Loucy (cell line): ENCODE data around the gene VSTM2L.

ENCODE experiments used
- H2AFZ ChIP-seq: fragments of 200-600 bp; sonication (generic); 2 replicates; pipeline ENCODE4 v1.6.0; 2016; ENCODE audit warnings: antibody characterized with exemption, mild to moderate bottlenecking, low read length, moderate library complexity
- H3F3A ChIP-seq: fragments of 200-600 bp; 2 replicates; pipeline ENCODE4 v1.6.0; 2016; ENCODE audit warnings: antibody characterized with exemption, low read depth, mild to moderate bottlenecking
- H3K27me3 ChIP-seq: fragments of 200-600 bp; sonication (generic); 2 replicates; pipeline ENCODE4 v1.6.1; 2014; ENCODE audit warnings: low read length, mild to moderate bottlenecking; ENCODE audit not compliant: insufficient read depth, poor library complexity, severe bottlenecking
- H3K36me3 ChIP-seq: fragments of 200-600 bp; sonication (generic); 2 replicates; pipeline ENCODE4 v1.6.1; 2016; ENCODE audit warnings: low read length; ENCODE audit not compliant: insufficient read depth
- H3K4me1 ChIP-seq: fragments of 200-600 bp; sonication (generic); 2 replicates; pipeline ENCODE4 v1.5.1; 2014; ENCODE audit warnings: low read length, mild to moderate bottlenecking; ENCODE audit not compliant: insufficient read depth, poor library complexity, severe bottlenecking
- H3K4me2 ChIP-seq: fragments of 200-600 bp; sonication (generic); 2 replicates; pipeline ENCODE4 v1.6.0; 2014; ENCODE audit warnings: antibody characterized with exemption, low read length, low read depth, mild to moderate bottlenecking; ENCODE audit not compliant: poor library complexity, severe bottlenecking
- H3K4me3 ChIP-seq: fragments of 200-600 bp; sonication (generic); 2 replicates; pipeline ENCODE4 v1.5.1; 2014; ENCODE audit warnings: low read length, mild to moderate bottlenecking, mixed read lengths; ENCODE audit not compliant: poor library complexity, severe bottlenecking
- H3K79me2 ChIP-seq: fragments of 200-600 bp; sonication (generic); 2 replicates; pipeline ENCODE4 v1.6.1; 2014; ENCODE audit warnings: low read length; ENCODE audit not compliant: insufficient read depth
- H3K9ac ChIP-seq: fragments of 200-600 bp; sonication (generic); 2 replicates; pipeline ENCODE4 v1.6.0; 2014; ENCODE audit warnings: mild to moderate bottlenecking, low read depth, low read length, moderate library complexity; ENCODE audit not compliant: poor library complexity, severe bottlenecking
- H3K9me2 ChIP-seq: fragments of 200-600 bp; sonication (generic); replicated peaks from 2 replicates; pipeline ENCODE4 v1.6.1; 2016; ENCODE audit warnings: low read depth, low read length, mixed read lengths
- H3K9me3 ChIP-seq: fragments of 200-600 bp; sonication (generic); 2 replicates; pipeline ENCODE4 v1.6.1; 2014; ENCODE audit warnings: mild to moderate bottlenecking, antibody characterized with exemption, low read length, low read depth; ENCODE audit not compliant: insufficient read depth
- H4K20me1 ChIP-seq: fragments of 200-600 bp; sonication (generic); 2 replicates; pipeline ENCODE4 v1.6.0; 2014; ENCODE audit warnings: antibody characterized with exemption, low read length, mild to moderate bottlenecking; ENCODE audit not compliant: insufficient read depth, poor library complexity, severe bottlenecking
- EZH2phosphoT487 ChIP-seq: fragments of 200-600 bp; IDR thresholded peaks from 2 replicates; pipeline ENCODE4 v1.6.1; 2018; ENCODE audit warnings: antibody characterized with exemption, mild to moderate bottlenecking, moderate library complexity, borderline replicate concordance
- TF ChIP-seq, protein P1 (sequence below): fragments of 200-600 bp; sonication (generic); conservative IDR thresholded peaks from 2 replicates; pipeline ENCODE4 v1.5.1; 2014; ENCODE audit warnings: mild to moderate bottlenecking, antibody characterized with exemption, low read length

The VSTM2L gene

DNA sequence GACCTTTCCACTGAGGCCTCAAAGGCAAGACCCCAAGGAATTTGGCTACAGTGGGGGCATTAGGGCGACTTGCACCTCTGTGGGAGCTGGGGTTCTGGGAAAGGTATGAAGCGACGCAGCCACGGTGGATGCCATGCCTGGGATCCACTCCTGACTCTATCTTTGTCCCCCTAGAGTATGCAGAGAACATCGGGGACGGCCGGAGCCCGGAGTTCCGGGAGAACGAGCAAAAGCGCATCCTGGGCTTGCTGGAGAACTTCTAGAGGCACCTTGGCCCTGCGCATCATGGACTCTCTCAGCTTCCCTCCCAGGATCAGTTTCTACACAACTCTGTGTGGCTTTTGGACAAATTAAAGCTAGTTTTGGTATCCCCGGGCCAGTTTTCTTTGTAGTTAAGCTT, 31.2 kb upstream of the VSTM2L start:
- no peak overlapping the region for H3K9ac ChIP-seq
- H3K27me3 ChIP-seq = no peaks in the 10 kb centered on the region
- H3K9me2 ChIP-seq = no peaks in the 10 kb centered on the region
- H3K4me2 ChIP-seq = no peak overlapping the region
- no peaks in the 10 kb centered on the region for H3K4me1 ChIP-seq
- TF ChIP-seq, protein P1, sequence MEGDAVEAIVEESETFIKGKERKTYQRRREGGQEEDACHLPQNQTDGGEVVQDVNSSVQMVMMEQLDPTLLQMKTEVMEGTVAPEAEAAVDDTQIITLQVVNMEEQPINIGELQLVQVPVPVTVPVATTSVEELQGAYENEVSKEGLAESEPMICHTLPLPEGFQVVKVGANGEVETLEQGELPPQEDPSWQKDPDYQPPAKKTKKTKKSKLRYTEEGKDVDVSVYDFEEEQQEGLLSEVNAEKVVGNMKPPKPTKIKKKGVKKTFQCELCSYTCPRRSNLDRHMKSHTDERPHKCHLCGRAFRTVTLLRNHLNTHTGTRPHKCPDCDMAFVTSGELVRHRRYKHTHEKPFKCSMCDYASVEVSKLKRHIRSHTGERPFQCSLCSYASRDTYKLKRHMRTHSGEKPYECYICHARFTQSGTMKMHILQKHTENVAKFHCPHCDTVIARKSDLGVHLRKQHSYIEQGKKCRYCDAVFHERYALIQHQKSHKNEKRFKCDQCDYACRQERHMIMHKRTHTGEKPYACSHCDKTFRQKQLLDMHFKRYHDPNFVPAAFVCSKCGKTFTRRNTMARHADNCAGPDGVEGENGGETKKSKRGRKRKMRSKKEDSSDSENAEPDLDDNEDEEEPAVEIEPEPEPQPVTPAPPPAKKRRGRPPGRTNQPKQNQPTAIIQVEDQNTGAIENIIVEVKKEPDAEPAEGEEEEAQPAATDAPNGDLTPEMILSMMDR = no peak
- H3F3A ChIP-seq = no peaks in the 10 kb centered on the region
- peaks cover 68% of the 10 kb centered on the region; the same call in 1 of the 2 replicates for H3K36me3 ChIP-seq
- H4K20me1 ChIP-seq = no peaks in the 10 kb centered on the region
- H3K4me3 ChIP-seq = no peak overlapping the region
- no peaks in the 10 kb centered on the region for H3K9me3 ChIP-seq
- H3K79me2 ChIP-seq = no peaks in the 10 kb centered on the region
- no peak overlapping the region for H2AFZ ChIP-seq

DNA sequence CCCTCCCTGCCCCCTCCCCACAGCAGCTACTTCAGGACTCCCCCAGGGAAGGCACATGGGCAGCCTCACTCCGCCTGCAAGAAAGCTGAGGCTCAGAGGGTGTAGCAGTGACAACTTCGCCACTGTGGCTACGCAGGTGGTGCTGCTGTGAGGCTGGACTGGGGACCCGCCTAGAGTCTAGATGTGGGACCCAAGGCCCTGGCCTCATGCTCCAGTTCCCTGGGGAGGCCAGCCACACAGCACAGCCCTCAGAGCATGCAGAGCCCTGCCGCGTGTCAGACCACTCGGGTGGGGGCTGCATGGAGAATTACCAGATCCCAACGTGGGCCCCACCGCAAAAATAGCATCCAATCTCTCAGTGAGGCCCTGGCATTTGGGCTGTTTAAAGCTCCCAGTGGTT, 30.8 kb upstream of the VSTM2L start:
- H3K9ac ChIP-seq = no peak overlapping the region
- H3K79me2 ChIP-seq = no peaks in the 10 kb centered on the region
- no peak overlapping the region for H2AFZ ChIP-seq
- no peaks in the 10 kb centered on the region for H3K4me1 ChIP-seq
- H3F3A ChIP-seq = no peaks in the 10 kb centered on the region
- no peak for TF ChIP-seq EZH2phosphoT487
- TF ChIP-seq, protein P1 = no peak
- H4K20me1 ChIP-seq = no peaks in the 10 kb centered on the region
- H3K4me3 ChIP-seq = no peak overlapping the region
- H3K9me3 ChIP-seq = no peaks in the 10 kb centered on the region
- no peak overlapping the region for H3K4me2 ChIP-seq
- H3K9me2 ChIP-seq = no peaks in the 10 kb centered on the region
- peaks cover 66% of the 10 kb centered on the region; the same call in 1 of the 2 replicates for H3K36me3 ChIP-seq
- no peaks in the 10 kb centered on the region for H3K27me3 ChIP-seq

DNA sequence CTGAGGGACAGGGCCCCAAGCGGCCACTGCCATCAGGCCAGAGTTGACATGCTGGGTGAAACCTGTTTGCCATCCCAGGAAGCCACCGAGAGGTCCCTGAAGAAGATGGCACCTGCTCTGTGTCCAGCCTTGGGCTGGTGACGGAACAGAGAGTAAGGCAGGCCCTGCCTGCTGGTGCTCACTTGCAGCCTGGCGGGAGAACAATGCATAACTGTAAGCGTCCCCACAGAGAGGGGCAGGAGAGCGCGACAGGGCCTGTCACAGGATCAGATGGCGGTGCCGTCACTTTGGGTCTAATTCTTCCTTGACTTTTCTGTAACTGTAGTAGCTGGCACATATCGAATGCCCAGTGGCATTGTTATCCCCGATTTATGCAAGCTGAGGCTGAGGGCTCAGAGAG, 29.0 kb upstream of the VSTM2L start:
- Histone ChIP-seq H3K36me3 (peaks cover 49% of the 10 kb centered on the region; the same call in 1 of the 2 replicates), H3K9ac (no peak overlapping the region), H3F3A (no peaks in the 10 kb centered on the region), H3K4me2 (no peak overlapping the region), H4K20me1 (no peaks in the 10 kb centered on the region), H3K79me2 (no peaks in the 10 kb centered on the region), H3K9me2 (no peaks in the 10 kb centered on the region), H3K27me3 (no peaks in the 10 kb centered on the region), H3K4me3 (no peak overlapping the region), H2AFZ (no peak overlapping the region), H3K4me1 (no peaks in the 10 kb centered on the region), H3K9me3 (no peaks in the 10 kb centered on the region)
- TF ChIP-seq, protein P1 = no peak
- no peak for TF ChIP-seq EZH2phosphoT487
